DMS53 treated with DMSO at 0.1 percent for 48 hours (cell line): ENCODE data around the gene GPC3.
"Not testable (repeated sequence)": the region's sequence is repeated elsewhere in the genome, so short reads cannot be mapped to it uniquely, and the experiment has no call there.

Source experiments
- DNase-seq: peaks from one replicate; lab custom pipeline; 2025; ENCODE audit not compliant: unreplicated experiment; lab: John Stamatoyannopoulos, UW

The GPC3 gene

DNA sequence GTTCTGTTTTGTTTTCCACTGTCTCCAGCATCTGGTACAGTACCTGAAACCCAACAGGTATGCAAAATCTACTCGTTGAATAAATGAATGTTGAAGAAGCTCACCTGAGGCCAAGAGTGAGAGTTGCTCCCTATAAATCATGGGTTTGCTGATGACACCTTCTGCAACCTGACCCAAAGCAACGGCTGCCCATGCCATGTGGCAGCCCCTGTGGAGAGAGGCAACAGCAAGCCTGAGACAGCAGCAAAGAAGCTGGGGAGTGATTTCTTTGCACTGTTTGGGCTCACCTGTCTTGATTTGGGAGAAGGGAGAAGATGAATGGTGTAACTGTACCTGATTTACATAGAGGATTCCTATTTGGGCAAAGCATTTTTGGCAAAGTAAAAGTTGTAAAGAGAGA, 450.3 kb downstream of the GPC3 start:
- DNase-seq: no peak

DNA sequence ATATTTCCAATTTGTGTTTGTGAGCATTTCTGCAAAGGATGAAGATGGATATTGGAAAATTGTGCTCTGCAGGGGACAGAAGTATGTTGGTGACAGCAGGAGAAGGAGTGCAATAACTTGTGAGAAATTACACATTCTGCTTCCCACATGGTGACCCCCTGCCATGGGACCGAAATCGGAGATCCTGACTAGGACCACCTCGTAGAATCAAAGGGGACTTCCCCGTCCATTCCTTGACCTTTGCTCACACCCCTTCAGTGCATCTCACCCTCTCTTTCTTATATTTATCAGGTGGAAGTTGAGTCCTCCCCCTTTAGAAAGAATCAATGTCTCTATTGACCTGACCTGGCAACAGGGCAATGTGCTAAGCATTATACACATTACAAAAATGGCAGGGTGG, 451.2 kb downstream of the GPC3 start:
- DNase-seq: no peak

DNA sequence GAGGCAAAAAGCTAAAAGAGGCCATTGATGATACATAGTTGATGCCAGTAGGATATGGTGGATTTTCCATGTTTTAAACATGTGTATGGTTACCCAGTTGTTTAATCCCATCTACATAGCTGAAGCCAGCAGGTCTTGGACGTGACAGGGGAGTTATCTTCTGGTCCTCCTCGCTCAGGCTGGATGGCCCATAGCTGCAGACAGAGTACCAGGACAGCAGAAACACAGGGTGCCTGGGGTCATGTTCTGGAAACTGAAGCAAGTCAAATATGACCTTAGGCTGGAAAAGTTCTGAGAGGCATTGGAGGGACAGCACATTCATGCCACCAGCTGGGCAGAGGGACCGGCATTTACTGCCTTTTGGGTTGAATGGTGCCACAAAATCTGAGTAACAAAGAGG, 452.1 kb downstream of the GPC3 start:
- DNase-seq: no peak

DNA sequence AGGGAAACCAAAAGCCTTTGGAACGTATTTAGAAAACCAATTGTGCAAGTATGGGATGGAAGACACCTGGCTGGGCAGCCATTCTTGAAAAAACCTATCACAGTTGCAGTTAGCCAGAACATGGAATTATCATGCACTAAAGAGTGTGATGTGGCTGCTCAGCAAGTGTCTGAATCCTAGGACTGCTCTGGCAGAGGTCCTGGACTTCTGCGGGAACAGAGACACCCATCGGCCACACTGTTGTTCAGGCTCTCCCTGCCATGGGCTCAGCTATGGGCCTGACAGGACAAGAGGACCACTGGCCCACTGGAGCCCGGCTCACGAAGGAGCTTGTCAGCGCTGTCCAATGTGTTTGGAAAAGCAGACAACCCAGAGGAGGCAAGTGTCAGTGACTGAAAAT, 454.4 kb downstream of the GPC3 start:
- DNase-seq: no peak

DNA sequence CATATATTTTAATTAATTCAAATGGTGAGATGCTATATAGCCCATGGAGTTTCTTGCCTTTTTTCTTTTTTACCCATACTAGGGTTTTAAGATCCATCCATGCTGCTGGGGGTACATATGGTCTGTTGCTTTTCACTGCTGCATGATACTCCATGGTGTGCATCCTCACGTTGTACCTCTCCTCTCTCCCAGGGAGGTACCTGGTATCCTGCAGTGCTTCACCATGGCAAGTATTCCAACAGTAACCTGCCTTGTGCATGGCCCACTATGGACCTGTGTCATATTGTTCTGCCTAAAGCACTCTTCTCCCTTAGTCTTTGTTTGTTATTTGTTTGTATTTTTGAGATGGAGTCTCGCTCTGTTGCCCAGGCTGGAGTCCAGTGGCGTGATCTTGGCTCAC, 455.8 kb downstream of the GPC3 start:
- DNase-seq: no peak

DNA sequence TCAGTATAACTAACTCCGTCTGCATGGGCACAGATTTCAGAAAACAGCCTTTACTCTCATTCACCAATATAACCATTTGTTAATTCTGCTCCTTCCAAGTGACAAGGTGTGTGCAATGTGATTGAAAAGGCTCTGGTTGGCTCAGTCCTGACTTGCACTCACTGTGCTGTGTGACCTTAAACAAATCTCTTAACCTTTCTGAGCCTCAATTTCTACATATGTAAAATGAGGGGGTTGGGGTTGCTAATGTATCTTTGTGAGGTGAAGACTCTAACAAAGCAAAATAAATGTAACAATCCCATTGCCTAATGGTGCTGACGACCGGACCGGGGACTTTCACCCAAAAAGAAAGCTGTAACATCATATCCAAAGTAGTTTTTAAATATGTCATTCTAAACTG, 457.6 kb downstream of the GPC3 start:
- DNase-seq: no peak

DNA sequence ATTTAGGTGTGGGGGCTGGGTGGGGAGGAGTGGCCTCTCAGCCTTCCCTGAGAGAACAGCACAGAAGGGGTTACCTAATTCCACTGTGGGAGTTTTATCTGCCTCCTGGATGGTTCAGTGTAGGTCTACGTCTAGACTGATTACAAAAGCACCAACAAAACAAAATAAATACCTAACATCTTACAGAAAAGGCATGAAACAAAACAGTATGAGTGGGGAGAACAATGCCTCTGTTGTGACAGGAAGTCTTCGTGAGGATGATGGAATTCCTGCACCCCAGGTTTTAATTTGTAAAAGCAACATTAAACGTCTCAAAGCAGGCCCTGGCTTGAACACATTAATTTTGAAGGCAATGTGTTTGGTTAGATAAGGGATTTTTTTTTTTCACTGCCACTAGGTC, 458.0 kb downstream of the GPC3 start:
- no peak for DNase-seq

DNA sequence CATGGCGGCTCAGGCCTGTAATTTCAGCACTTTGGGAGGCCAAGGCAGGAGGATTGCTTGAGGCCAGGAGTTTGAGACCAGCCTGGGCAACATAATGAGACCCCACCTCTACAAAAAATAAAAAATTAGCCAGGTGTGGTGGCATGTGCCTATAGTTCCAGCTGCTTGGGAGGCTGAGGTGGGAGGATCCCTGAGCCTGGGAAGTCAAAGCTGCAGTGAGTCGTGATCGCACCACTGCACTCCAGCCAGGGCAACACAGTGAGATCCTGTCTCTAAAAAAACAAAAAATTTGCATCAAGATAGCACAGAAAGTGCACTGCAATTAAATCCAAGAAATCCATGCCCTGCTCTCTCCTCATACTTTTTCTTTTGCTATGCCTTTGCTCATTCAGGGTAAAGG, 458.6 kb downstream of the GPC3 start:
- DNase-seq: not testable (repeated sequence)

DNA sequence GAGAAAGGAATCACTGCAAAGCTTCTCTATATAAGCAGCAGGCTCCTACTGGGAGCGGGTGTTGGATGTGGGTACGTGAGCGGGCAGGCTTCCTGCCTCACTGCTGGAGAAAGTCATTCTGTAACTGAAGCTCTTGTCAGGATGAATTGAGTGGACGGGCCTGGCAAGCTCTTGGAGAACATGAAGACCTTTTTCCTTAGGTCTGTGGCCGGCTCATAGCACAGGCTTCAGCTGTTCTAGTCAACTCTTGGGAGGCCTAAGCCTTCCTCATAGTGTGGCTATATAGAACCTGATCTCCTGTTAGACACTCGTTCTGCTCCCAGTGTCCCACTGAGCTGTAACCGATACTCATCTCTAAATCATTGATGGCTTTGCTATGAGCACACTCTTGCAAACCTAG, 461.9 kb downstream of the GPC3 start:
- no peak for DNase-seq

DNA sequence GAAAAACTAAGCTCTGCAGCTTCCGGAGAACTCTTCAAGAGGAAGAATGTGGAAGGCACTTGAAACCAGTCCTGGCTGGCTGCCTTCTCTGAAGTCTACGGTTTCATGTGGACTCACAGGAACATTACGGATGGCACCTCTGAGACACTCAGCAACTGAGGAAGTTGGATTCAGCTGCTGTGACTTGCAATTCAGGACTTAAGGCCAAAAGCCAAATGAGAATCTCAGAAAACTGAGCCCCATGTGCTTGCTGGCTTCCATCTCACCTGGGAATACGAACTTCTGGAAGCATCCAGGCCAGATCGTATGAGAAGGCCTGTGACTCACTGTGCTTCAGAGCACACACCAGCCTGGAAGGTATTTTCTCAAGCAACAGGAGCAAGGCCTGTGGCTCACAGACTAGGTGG, 462.3 kb downstream of the GPC3 start:
- no peak for DNase-seq

DNA sequence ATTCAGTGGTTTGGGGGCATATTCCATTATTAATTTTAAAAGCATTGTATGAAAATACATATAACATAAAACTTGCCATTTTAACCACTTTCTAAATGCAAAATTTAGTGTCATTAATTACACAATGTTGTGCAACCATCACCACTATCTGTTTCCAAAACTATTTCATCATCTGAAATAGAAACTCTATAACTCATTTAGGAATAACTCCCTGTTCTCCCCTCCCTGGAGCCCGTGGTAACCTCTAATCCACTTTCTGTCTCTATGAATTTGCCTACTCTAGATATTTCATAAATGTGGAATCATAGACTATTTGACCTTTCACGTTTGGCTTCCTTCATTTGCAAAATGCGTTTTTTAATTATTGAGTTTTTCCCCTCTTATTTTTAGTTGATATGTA, 468.7 kb downstream of the GPC3 start:
- no peak for DNase-seq

DNA sequence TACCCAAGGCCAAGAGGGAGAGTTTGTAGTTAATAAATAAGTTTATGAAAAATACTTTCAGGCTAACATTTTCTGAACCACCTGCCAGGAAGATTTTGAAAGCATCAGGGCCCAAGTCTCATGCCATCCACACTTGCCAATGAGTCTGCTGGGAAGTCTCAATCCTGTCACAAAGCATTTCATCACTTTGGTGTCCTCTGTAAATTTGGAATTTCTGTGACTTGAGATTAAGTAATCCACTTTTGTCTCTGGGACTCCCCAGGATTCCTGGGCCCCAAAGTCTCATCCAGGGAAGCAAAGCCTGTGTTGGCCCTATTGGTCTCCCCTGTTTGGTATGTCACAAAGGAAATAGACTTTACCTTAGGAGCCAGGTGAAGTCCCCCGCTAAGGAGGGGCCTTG, 470.9 kb downstream of the GPC3 start:
- DNase-seq: no peak

DNA sequence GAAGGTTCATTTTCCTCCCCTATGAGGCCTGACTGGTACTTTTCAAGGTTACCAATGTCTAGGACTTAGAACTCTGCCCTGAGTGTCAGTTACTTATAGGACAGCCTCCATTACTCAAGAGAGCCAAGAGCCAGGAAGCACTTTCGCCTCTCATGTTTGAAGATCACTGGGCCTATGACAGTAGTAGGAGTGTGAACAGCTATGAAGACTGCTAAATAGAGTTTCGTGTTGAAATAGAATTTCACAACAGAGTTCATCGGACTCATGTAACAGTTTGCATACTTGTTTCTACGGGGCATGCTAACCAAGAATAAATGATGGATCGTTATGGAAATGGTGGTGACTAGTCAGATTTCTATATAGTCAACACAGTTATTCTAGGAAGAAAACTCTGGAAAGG, 472.3 kb downstream of the GPC3 start:
- DNase-seq: no peak

DNA sequence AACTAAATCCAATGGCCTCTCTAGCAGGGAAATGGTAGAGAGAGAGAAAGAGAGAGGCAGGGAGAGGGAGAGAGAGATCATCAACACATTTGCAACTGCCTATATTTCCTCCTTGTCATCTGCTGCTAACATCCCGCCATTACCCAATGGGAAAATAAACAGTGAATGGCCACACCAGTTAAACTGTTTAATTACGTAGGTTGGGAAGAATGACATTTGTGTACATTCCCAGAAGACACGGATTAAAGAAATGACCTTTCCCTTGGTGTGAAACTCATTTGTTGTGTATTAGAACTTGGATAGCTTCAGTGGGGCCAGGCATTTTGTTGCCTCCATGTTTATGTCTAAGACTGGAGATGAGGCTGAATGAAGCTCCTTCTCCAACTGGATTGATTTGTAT, 474.4 kb downstream of the GPC3 start:
- DNase-seq: no peak

DNA sequence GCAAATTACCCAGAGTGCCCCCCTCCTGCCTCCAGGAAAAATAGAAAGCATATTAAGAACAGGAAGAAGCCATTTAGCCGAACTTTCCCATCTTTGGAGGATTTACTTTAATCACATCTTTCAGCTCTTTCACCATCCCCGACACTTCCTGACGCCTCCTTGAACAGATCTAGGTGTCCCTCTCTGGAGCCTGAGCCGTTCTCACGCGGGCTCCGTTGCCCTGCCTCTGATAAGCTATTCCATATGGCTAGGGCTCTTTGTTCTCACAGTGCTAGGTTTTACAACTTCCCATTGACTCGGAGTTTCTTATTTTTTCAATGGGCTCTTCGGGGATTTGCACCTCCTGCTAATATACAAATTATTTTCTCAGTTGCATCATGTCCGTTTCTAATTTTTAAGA, 488.0 kb downstream of the GPC3 start:
- DNase-seq: no peak

DNA sequence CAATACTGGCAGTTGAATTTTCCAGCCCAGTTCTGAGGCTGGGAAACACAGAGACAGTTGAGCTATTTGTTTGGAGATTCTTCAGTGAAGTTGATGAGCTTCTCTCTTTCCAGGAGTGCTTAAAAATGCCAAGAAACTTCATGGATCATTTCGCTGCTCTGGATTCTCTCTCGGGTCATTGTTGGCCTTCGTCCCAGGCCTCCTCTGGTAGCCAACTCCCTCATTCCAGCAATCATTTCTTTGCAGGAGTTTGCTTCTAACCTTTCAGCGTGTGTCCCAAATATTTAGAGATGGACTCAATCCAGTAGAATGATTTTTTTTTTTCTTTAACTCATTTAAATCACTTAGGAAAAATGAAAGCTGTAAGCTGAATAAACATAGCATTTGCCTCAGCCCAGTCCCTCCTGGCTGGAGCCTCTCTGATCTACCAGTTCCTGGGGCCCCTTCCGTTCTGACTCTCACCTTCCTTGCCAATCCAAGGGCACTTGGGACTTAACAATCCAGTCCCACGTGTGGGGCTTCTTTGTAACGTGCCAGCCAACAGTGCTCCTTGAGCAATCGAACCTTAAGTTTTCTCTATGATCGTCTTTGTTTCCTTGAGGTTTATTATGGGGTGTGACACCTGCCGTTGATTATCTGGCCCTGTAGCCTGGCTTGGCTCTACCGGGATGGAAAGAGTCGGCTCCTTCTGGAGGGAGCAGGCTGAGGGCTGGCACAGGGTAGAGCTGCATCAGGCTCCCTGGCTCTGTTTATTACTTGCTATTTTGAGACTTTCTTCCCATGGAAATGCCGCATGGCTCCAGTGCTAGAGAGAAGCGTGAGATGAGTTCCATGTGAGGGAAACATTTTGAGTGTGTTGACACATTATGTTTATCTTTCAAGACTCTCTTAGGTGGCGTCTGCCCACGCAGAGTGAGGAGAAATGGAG, 489.7 kb downstream of the GPC3 start:
- DNase-seq: no peak

DNA sequence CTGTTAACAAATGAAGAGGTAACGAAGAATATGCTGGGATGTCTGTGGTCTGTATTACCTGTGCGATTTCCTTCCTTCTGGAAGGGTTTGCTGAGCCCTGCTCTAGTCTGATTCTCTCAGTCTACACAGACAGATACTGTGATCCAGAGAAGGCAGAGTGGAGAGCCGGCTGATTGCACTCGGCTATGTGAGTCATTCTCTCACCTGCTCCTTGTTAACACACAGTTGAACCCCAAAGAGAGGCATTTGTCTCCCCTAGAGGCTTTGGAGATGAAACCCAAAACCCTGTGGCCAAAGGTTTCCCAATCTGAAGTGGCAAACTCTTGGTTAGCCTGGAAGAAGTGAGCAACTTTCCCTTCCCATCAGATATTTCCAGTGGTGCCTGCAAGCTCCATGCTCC, 492.0 kb downstream of the GPC3 start:
- no peak for DNase-seq

DNA sequence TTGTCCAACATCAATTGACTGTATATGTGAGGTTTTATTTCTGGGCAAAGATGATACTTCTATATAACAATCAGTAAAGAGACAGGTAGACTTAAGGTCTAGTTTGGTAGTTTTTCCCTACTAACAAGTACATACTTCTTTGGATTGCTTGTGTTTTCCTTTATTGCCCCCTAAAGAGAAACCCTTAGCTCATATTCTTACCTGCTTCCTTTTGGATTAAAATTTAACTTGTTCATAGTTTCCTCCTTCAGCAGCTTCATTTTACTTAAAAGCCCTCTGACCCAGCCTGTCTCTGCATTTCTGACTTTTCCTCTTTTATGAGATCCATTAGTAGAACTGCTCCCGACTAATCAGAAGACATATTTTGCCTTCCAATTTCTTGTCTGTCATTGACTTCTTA, 494.4 kb downstream of the GPC3 start:
- DNase-seq: no peak
